MCF 10A (cell line): ENCODE measurements around the gene MGST1. TPM values are rescaled to one million over a fixed set of nuclear protein-coding genes. Genes with fewer than 3 reads are reported as not detected.

Experiments
- Bru-seq: library from RNA; stranded (reverse); fragments of 400-500 nt; gene quantifications from one replicate; lab custom pipeline; 2021; lab: Mats Ljungman, UMichigan
- BruChase-seq, 2 experiments: library from RNA; stranded (reverse); fragments of 400-500 nt; gene quantifications; one replicate each; lab custom pipeline; 2021; lab: Mats Ljungman, UMichigan
- BruUV-seq: library from RNA; stranded (reverse); fragments of 400-500 nt; replicated peaks from 2 replicates; lab custom pipeline; 2021; lab: Mats Ljungman, UMichigan
- CTCF ChIA-PET: fragments of 300-600 bp; sonication (Branson Sonifier 250); formaldehyde crosslinking; extraction: SDS; loops from one replicate; lab custom pipeline; 2021; ENCODE audit warnings: antibody characterized with exemption, inconsistent platforms; lab: Yijun Ruan, JAX
- POLR2A ChIA-PET: fragments of 300-600, 350-650 bp; sonication (Branson Sonifier 250); formaldehyde crosslinking; extraction: SDS; loops from one replicate; lab custom pipeline; 2020; ENCODE audit warnings: antibody characterized with exemption, inconsistent platforms; lab: Yijun Ruan, JAX
- DNase-seq: peaks from one replicate; pipeline ENCODE4 v3.0.0-alpha.2; 2018; ENCODE audit not compliant: unreplicated experiment
- H3K27ac Mint-ChIP-seq: one replicate; pipeline ENCODE4 v1.8.0; 2022; ENCODE audit warnings: mild to moderate bottlenecking, low read depth, mixed read lengths; ENCODE audit not compliant: unreplicated experiment
- H3K27me3 Mint-ChIP-seq: one replicate; pipeline ENCODE4 v1.8.0; 2022; ENCODE audit warnings: mixed read lengths; ENCODE audit not compliant: insufficient read depth, unreplicated experiment
- H3K36me3 Mint-ChIP-seq: one replicate; pipeline ENCODE4 v1.8.0; 2022; ENCODE audit warnings: mild to moderate bottlenecking, moderate library complexity, mixed read lengths; ENCODE audit not compliant: insufficient read depth, unreplicated experiment
- H3K4me1 Mint-ChIP-seq: one replicate; pipeline ENCODE4 v1.8.0; 2022; ENCODE audit warnings: mixed read lengths; ENCODE audit not compliant: insufficient read depth, unreplicated experiment
- H3K4me3 Mint-ChIP-seq: one replicate; pipeline ENCODE4 v1.8.0; 2022; ENCODE audit warnings: mild to moderate bottlenecking, moderate library complexity, mixed read lengths; ENCODE audit not compliant: unreplicated experiment
- H3K9me3 Mint-ChIP-seq: one replicate; pipeline ENCODE4 v1.8.0; 2022; ENCODE audit warnings: mixed read lengths; ENCODE audit not compliant: unreplicated experiment
- intact Hi-C: fragments of 100-400 bp; cut with micrococcal nuclease; formaldehyde crosslinking; loops from 2 replicates; pipeline ENCODE4 v1.14.1; 2022
- long read RNA-seq: library from polyadenylated mRNA; stranded (forward); transcript quantifications from one replicate; pipeline ENCODE4 v2.0.0, GENCODE V29; 2022
- total RNA-seq: library from RNA; stranded (reverse); gene quantifications from 2 replicates; pipeline ENCODE4 v1.2.3, GENCODE V29; 2022
- TF ChIP-seq, protein P1 (sequence below): fragments of 200-600 bp; IDR thresholded peaks from one replicate; pipeline ENCODE4 v1.8.0; 2022; ENCODE audit warnings: antibody characterized with exemption, mild to moderate bottlenecking; ENCODE audit not compliant: unreplicated experiment

The MGST1 gene
- total RNA-seq (375 and 415 TPM in 2 replicates), Bru-seq, nascent RNA (percentile 98 among the genes with signal in this experiment), BruChase-seq, experiment 1, labeled RNA remaining after a 6-hour chase (percentile 97 among the genes with signal in this experiment), BruChase-seq, experiment 2, labeled RNA remaining after a 2-hour chase (percentile 97 among the genes with signal in this experiment)
- long read RNA-seq, transcript MGST1-218 (4 exons, 406 nt) = minor isoform, 5 of 553 reads
- long read RNA-seq, transcript MGST1-205 (4 exons, 914 nt) = major isoform, 480 of 553 reads
- long read RNA-seq, partial matches to known transcripts = 16 of 553 reads
- long read RNA-seq, other reads (novel, unspliced or antisense) = 45 of 553 reads

DNA sequence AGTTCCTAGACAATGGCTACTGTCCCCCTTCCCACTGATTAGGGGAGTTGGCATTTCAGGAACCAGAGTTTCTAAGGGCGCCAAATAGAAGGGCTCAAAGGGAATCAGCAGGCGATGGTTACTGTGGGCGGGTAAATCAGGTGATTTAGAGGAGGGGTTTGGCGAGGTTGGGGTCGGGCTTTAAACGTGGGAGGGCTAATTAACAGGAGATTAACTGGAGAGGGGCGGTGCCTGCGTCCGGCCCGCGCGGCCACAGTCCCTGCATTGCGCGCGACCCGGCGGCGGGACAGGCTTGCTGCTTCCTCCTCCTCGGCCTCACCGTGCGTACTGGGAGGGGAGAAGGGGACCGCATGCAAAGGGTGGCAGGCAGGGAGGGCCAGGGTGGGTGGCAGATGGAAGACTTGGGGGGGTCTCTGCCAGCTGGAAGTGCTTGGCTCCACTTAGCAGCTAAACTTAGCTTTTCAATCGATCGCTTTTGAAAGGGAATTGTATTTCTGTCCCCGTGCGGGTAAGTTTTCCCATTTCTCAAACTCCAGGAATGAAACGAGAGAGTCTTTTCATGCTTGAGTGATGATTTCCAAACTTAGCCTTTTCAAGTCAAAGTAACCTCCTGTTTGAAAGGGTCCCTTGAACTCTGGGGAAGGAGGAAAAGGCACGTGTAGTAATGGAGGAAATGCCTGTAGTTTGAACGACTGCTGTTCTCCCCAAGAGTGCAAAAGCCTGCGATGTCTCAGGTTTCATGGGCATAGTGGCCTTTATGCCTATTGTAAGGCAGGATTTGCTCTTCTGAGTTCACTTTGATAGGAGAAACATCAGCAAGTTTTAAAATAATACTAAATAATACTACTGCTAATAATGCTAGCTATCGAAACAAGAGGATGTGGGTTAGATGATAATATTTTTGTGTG lies at the start of gene MGST1:
Gene MGST1, plus strand, starts transcription at position 255 of the 908 bp plus-strand sequence. CDS start 6,608 bp downstream, outside the sequence.
- ChIA-PET CTCF (interaction anchor here (0.9 kb wide), 2 partner anchors 13 to 176 kb away, joined by 3 to 7 read pairs; no protein-coding TSS in a partner anchor), POLR2A (interaction anchor here (0.7 to 2.2 kb wide), 11 partner anchors 9 to 464 kb away, joined by 3 to 7 read pairs (median 3); no protein-coding TSS in a partner anchor)
- BruUV-seq = TSS peak; percentile 52
- peak; percentile 85 for DNase-seq
- TF ChIP-seq, protein P1, sequence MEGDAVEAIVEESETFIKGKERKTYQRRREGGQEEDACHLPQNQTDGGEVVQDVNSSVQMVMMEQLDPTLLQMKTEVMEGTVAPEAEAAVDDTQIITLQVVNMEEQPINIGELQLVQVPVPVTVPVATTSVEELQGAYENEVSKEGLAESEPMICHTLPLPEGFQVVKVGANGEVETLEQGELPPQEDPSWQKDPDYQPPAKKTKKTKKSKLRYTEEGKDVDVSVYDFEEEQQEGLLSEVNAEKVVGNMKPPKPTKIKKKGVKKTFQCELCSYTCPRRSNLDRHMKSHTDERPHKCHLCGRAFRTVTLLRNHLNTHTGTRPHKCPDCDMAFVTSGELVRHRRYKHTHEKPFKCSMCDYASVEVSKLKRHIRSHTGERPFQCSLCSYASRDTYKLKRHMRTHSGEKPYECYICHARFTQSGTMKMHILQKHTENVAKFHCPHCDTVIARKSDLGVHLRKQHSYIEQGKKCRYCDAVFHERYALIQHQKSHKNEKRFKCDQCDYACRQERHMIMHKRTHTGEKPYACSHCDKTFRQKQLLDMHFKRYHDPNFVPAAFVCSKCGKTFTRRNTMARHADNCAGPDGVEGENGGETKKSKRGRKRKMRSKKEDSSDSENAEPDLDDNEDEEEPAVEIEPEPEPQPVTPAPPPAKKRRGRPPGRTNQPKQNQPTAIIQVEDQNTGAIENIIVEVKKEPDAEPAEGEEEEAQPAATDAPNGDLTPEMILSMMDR = no peak
- peaks cover 42% of the 10 kb centered on the region for H3K36me3 Mint-ChIP-seq
- intact Hi-C loops = loop anchor here (2.0 to 5.0 kb wide), 4 partner anchors 13 to 260 kb away; partner anchors contain the start of gene LMO3
- peak within 1 kb of the TSS; percentile 85 for H3K4me3 Mint-ChIP-seq
- no peaks in the 10 kb centered on the region for H3K27me3 Mint-ChIP-seq
- H3K4me1 Mint-ChIP-seq = peaks cover 31% of the 10 kb centered on the region
- H3K27ac Mint-ChIP-seq = peak within 1 kb of the TSS; percentile 94
- H3K9me3 Mint-ChIP-seq = no peaks in the 10 kb centered on the region

- no TSS peak for BruUV-seq
- no peak overlapping the region for H3K27ac Mint-ChIP-seq
- peaks cover 6% of the 10 kb centered on the region for H3K36me3 Mint-ChIP-seq
- no peaks in the 10 kb centered on the region for H3K9me3 Mint-ChIP-seq
- H3K4me3 Mint-ChIP-seq = peak overlapping the region; percentile 46
- CTCF ChIA-PET = no interaction called here
- no peaks in the 10 kb centered on the region for H3K27me3 Mint-ChIP-seq
- POLR2A ChIA-PET = no interaction called here
- peak; percentile 51 for DNase-seq
- TF ChIP-seq, protein P1 = no peak
- no peaks in the 10 kb centered on the region for H3K4me1 Mint-ChIP-seq
- intact Hi-C loops = no loop called here
These were observed 48.0 kb upstream of the MGST1 start for GRCh38 chr12:16299403-16299802.

- Mint-ChIP-seq H3K27me3 (no peaks in the 10 kb centered on the region), H3K4me3 (no peak overlapping the region)
These were observed 47.3 kb upstream of the MGST1 start for GRCh38 chr12:16300122-16300521.

More at GRCh38 chr12:16300122-16300521, 47.3 kb upstream of the MGST1 start:
- ChIA-PET POLR2A (no interaction called here), CTCF (no interaction called here)
- Mint-ChIP-seq H3K27ac (no peak overlapping the region), H3K36me3 (peaks cover 6% of the 10 kb centered on the region), H3K9me3 (no peaks in the 10 kb centered on the region), H3K4me1 (no peaks in the 10 kb centered on the region)
- DNase-seq = no peak
- intact Hi-C loops = no loop called here
- TF ChIP-seq, protein P1 = no peak
- no TSS peak for BruUV-seq
